T47D (cell line): ENCODE data around the gene GYPE.
"Not testable (repeated sequence)": the region's sequence is repeated elsewhere in the genome, so short reads cannot be mapped to it uniquely, and the experiment has no call there.

ENCODE experiments used
- DNase-seq, 2 experiments: peaks; one replicate each; pipeline versions ENCODE4 v3.0.0 to v3.0.0-alpha.2; 2011 to 2012; ENCODE audit warnings: low read depth in 1 of 2, low spot score in 1 of 2
- in situ Hi-C: cut with HindIII; loops from 2 replicates; pipeline ENCODE4 v1.10.0; 2016; ENCODE audit warnings: low sequenced_read_pairs, low pct_unique_long_range_greater_than_20kb

The GYPE gene

DNA sequence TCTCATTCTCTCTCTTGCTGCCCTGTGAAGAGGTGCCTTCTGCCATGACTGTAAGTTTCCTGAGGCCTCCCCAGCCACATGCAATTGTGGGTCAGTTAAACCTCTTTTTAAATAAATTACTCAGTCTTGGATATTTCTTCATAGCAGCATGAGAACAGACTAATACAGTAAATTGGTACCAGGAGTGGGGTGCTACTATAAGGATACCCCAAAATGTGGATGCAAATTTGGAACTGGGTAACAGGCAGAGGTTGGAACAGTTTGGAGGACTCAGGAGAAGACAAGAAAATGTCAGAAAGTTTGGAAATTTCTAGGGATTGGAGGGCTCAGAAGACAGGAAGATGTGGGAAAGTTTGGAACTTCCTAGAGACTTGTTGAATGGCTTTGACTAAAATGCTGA, 74.8 kb downstream of the GYPE start:
- in situ Hi-C loops, DNase-seq: not testable (repeated sequence)

DNA sequence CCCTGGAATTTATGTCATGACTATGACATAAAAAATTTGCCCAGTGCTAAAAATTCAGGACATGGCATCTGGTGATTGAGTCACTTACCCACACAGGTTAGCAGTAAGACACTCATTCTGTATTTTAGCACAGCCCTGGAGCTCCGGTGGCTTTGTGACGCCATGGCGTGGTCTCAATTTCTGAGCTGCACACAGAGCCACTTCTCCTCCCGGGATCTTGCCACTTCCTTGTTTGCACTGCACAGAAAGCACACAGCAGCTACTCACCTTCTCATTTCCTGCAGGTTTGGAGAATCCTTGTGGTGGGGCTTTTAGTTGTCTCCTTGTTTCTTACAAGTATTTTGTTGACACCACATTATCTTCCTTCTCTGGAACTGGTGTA, 76.1 kb downstream of the GYPE start:
- in situ Hi-C loops, result not testable (repeated sequence)

More for the DNA sequence above, 76.1 kb downstream of the GYPE start:
- peak in 1 of 2 experiments; percentile 53 for DNase-seq
